HCT116 (cell line): ENCODE results near the gene WNK2. TPM values are rescaled to one million over a fixed set of nuclear protein-coding genes. Genes with fewer than 3 reads are reported as not detected.

Experiments used
- ATAC-seq: fragments of 200-7000 bp; cut with Tn5 transposase; 2 replicates; pipeline ENCODE4 v1.9.1; 2020; ENCODE audit warnings: mild to moderate bottlenecking, moderate library complexity
- BruUV-seq: library from RNA; stranded (reverse); fragments of 400-500 nt; replicated peaks from 2 replicates; lab custom pipeline; 2021; lab: Mats Ljungman, UMichigan
- CTCF ChIA-PET: fragments of 300-600 bp; sonication (Branson Sonifier 250); formaldehyde crosslinking; loops from one replicate; lab custom pipeline; 2021; ENCODE audit warnings: antibody characterized with exemption; lab: Charles Lee
- POLR2A ChIA-PET: fragments of 300-600, 350-600 bp; sonication (Branson Sonifier 250); formaldehyde crosslinking; loops from one replicate; lab custom pipeline; 2021; ENCODE audit warnings: antibody characterized with exemption; lab: Charles Lee
- RAD21 ChIA-PET, 2 experiments: fragments of 300-600 bp; sonication (Branson Sonifier 250); formaldehyde crosslinking; loops; one replicate each; lab custom pipeline; 2023; ENCODE audit warnings: low total read pairs in 2 of 2; ENCODE audit not compliant: uncharacterized antibody in 2 of 2, unreplicated experiment in 2 of 2, low non-redundant PET in 1 of 2; lab: Charles Lee
- DNase-seq: peaks from one replicate; pipeline ENCODE4 v3.0.0-alpha.2; 2010; ENCODE audit warnings: low read depth, low spot score
- H2AFZ ChIP-seq: fragments of 200-600 bp; shearing (Covaris generic), sonication (generic); 2 replicates; pipeline ENCODE4 v1.6.1; 2017; ENCODE audit warnings: low read depth, mixed run types, mixed read lengths, antibody characterized with exemption, low read length; ENCODE audit not compliant: poor library complexity, severe bottlenecking
- H3K27ac ChIP-seq: 2 replicates; pipeline ENCODE4 v1.5.1; 2012; ENCODE audit warnings: low read depth, low read length
- H3K27me3 ChIP-seq: fragments of 200-600 bp; sonication (generic); 2 replicates; pipeline ENCODE4 v1.6.1; 2016; ENCODE audit warnings: mixed run types, low read length, mixed read lengths; ENCODE audit not compliant: insufficient read depth
- H3K36me3 ChIP-seq, 2 experiments: fragments of 200-500 bp in 1 of 2; fragments of 200-600 bp in 1 of 2; sonication (Bioruptor generic) in 1 of 2; sonication (generic) in 1 of 2; 2 replicates each; pipeline versions ENCODE4 v1.5.1 to v1.6.1; 2014 to 2016; ENCODE audit warnings: low read length in 2 of 2, inconsistent platforms in 1 of 2, mixed read lengths in 1 of 2, mixed run types in 1 of 2; ENCODE audit not compliant: insufficient read depth in 2 of 2, control insufficient read depth in 1 of 2
- H3K4me1 ChIP-seq, 2 experiments: fragments of 200-600 bp in 1 of 2; sonication (generic) in 1 of 2; 2 replicates each; pipeline versions ENCODE4 v1.5.1 to v1.6.1; 2012 to 2017; ENCODE audit warnings: low read length in 2 of 2, inconsistent platforms in 1 of 2, mild to moderate bottlenecking in 1 of 2, mixed read lengths in 1 of 2, mixed run types in 1 of 2, moderate library complexity in 1 of 2; ENCODE audit not compliant: insufficient read depth in 2 of 2, control insufficient read depth in 1 of 2
- H3K4me2 ChIP-seq: fragments of 200-600 bp; sonication (generic); 2 replicates; pipeline ENCODE4 v1.6.1; 2017; ENCODE audit warnings: mixed run types, low read length, mixed read lengths
- H3K4me3 ChIP-seq, 2 experiments: fragments of 200-600 bp in 1 of 2; sonication (generic) in 1 of 2; replicated peaks in 1 of 2; 2 replicates each; pipeline ENCODE4 v1.5.1; 2011 to 2016; ENCODE audit warnings: low read length in 2 of 2, control low read depth in 1 of 2, low read depth in 1 of 2, mild to moderate bottlenecking in 1 of 2, mixed read lengths in 1 of 2, mixed run types in 1 of 2
- H3K79me2 ChIP-seq: fragments of 200-600 bp; sonication (generic); 2 replicates; pipeline ENCODE4 v1.6.1; 2017; ENCODE audit warnings: mild to moderate bottlenecking, mixed run types, low read length, moderate library complexity, mixed read lengths; ENCODE audit not compliant: insufficient read depth
- H3K9ac ChIP-seq: fragments of 200-600 bp; sonication (generic); 2 replicates; pipeline ENCODE4 v1.6.1; 2016; ENCODE audit warnings: low read length, mixed read lengths
- H3K9me2 ChIP-seq: fragments of 200-600 bp; sonication (generic), shearing (Covaris generic); 2 replicates; pipeline ENCODE4 v1.6.1; 2017; ENCODE audit warnings: mixed run types, mild to moderate bottlenecking, moderate library complexity; ENCODE audit not compliant: insufficient read depth
- H3K9me3 ChIP-seq, 2 experiments: fragments of 200-500 bp in 1 of 2; fragments of 200-600 bp in 1 of 2; sonication (Bioruptor generic) in 1 of 2; sonication (generic) in 1 of 2; 2 replicates each; pipeline ENCODE4 v1.6.1; 2014 to 2017; ENCODE audit warnings: low read length in 2 of 2, mixed read lengths in 2 of 2, inconsistent platforms in 1 of 2, low read depth in 1 of 2, mild to moderate bottlenecking in 1 of 2, mixed run types in 1 of 2, moderate library complexity in 1 of 2; ENCODE audit not compliant: control insufficient read depth in 1 of 2, insufficient read depth in 1 of 2
- H4K20me1 ChIP-seq: fragments of 200-600 bp; sonication (generic), shearing (Covaris generic); 2 replicates; pipeline ENCODE4 v1.6.1; 2017; ENCODE audit warnings: mixed run types, mild to moderate bottlenecking, moderate library complexity; ENCODE audit not compliant: insufficient read depth
- CBX3 ChIP-seq: IDR thresholded peaks from 2 replicates; pipeline ENCODE4 v1.6.1; 2012; ENCODE audit warnings: low read depth
- CEBPB ChIP-seq: IDR thresholded peaks from 2 replicates; pipeline ENCODE4 v1.6.1; 2012; ENCODE audit warnings: low read depth
- CTCF ChIP-seq, 3 experiments: fragments of 200-600 bp in 1 of 3; sonication (generic) in 1 of 3; IDR thresholded peaks in 2 of 3; conservative IDR thresholded peaks in 1 of 3; 2 replicates each; pipeline ENCODE4 v1.5.1; 2012 to 2017; ENCODE audit warnings: low read depth in 2 of 3, low read length in 2 of 3, antibody characterized with exemption in 1 of 3, borderline replicate concordance in 1 of 3, control low read depth in 1 of 3, mild to moderate bottlenecking in 1 of 3, mixed read lengths in 1 of 3, mixed run types in 1 of 3, moderate library complexity in 1 of 3; ENCODE audit not compliant: insufficient read depth in 1 of 3
- EGR1 ChIP-seq: IDR thresholded peaks from 2 replicates; pipeline ENCODE4 v1.6.1; 2012; ENCODE audit warnings: low read depth
- ELF1 ChIP-seq: IDR thresholded peaks from 2 replicates; pipeline ENCODE4 v1.6.1; 2012; ENCODE audit warnings: low read depth, borderline replicate concordance
- EZH2 ChIP-seq: fragments of 200-600 bp; sonication (generic); IDR thresholded peaks from 2 replicates; pipeline ENCODE4 v1.6.1; 2017; ENCODE audit warnings: antibody characterized with exemption, mixed run types
- EZH2phosphoT487 ChIP-seq: fragments of 200-600 bp; IDR thresholded peaks from 2 replicates; pipeline ENCODE4 v1.6.1; 2018; ENCODE audit warnings: antibody characterized with exemption, borderline replicate concordance
- FOSL1 ChIP-seq: IDR thresholded peaks from 2 replicates; pipeline ENCODE4 v1.6.1; 2012; ENCODE audit warnings: low read depth
- JUND ChIP-seq: IDR thresholded peaks from 2 replicates; pipeline ENCODE4 v1.6.1; 2012
- POLR2A ChIP-seq: IDR thresholded peaks from 2 replicates; pipeline ENCODE4 v1.7.0; 2011; ENCODE audit warnings: borderline replicate concordance; ENCODE audit not compliant: insufficient read depth, insufficient read length; ENCODE audit errors: extremely low read depth
- POLR2AphosphoS5 ChIP-seq: IDR thresholded peaks from 2 replicates; pipeline ENCODE4 v1.6.1; 2011; ENCODE audit warnings: mild to moderate bottlenecking, low read depth, low read length, moderate library complexity
- REST ChIP-seq: IDR thresholded peaks from 2 replicates; pipeline ENCODE4 v1.6.1; 2012; ENCODE audit warnings: low read depth
- SIN3A ChIP-seq: IDR thresholded peaks from 2 replicates; pipeline ENCODE4 v1.6.1; 2012; ENCODE audit warnings: low read depth
- SP1 ChIP-seq: IDR thresholded peaks from 2 replicates; pipeline ENCODE4 v1.6.1; 2012; ENCODE audit warnings: low read depth
- SRF ChIP-seq: IDR thresholded peaks from 2 replicates; pipeline ENCODE4 v1.6.1; 2012; ENCODE audit warnings: low read depth
- YY1 ChIP-seq: IDR thresholded peaks from 2 replicates; pipeline ENCODE4 v1.6.1; 2011; ENCODE audit warnings: low read length, low read depth, moderate library complexity, mild to moderate bottlenecking; ENCODE audit not compliant: insufficient replicate concordance; ENCODE audit errors: extremely low read depth
- ZBTB33 ChIP-seq: IDR thresholded peaks from 2 replicates; pipeline ENCODE4 v1.6.1; 2011; ENCODE audit warnings: mild to moderate bottlenecking, low read length, moderate library complexity; ENCODE audit not compliant: insufficient replicate concordance; ENCODE audit errors: extremely low read depth
- ZFX ChIP-seq: fragments of 450-650 bp; IDR thresholded peaks from 2 replicates; pipeline ENCODE4 v1.6.1; 2017
- ZNF274 ChIP-seq: fragments of 200-500 bp; sonication (Bioruptor generic); IDR thresholded peaks from 2 replicates; pipeline ENCODE4 v1.6.1; 2014; ENCODE audit warnings: mild to moderate bottlenecking, low read depth, low read length, inconsistent platforms
- intact Hi-C: fragments of 100-400 bp; cut with micrococcal nuclease; formaldehyde crosslinking; loops from 2 replicates; pipeline ENCODE4 v1.10.0; 2022
- total RNA-seq: library from RNA; stranded (reverse); gene quantifications from one replicate; pipeline ENCODE4 v1.2.1, GENCODE V29; 2021; ENCODE audit not compliant: unreplicated experiment

WNK2 gene
- total RNA-seq, 1 experiment from 2014 or later: 24.4 TPM

DNA sequence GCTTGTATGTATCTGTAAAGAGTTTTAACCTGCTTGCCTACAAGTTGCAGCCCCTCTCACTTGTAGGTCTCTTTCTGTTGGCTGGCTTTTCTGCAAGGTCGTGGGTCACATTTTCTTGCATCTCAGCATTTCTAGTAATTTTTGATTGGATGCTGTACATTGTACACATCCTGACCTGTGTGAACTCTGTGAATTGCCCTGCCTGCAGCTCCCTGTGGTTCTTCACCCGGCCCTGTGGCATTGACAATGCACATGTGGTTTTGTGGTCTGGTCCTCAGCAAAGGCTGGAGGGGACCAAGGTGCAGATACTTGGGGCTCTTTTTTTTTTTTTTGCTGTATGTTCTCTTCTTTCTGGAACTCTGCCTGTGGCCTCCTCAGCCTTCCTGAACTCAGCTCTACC lies 53.6 kb downstream of the WNK2 start:
- no peak overlapping the region for H3K4me3 ChIP-seq
- H4K20me1 ChIP-seq: no peaks in the 10 kb centered on the region
- H3K9me2 ChIP-seq: no peaks in the 10 kb centered on the region
- no peak for TF ChIP-seq POLR2A
- no peak for TF ChIP-seq POLR2AphosphoS5
- no peak for TF ChIP-seq CEBPB
- no peak for TF ChIP-seq SRF
- no peak for TF ChIP-seq ZNF274
- TF ChIP-seq YY1: no peak
- no peak for TF ChIP-seq ZBTB33
- TF ChIP-seq JUND: no peak
- TF ChIP-seq EZH2phosphoT487: no peak
- TF ChIP-seq EGR1: no peak
- TF ChIP-seq ELF1: no peak
- TF ChIP-seq SP1: no peak
- TF ChIP-seq SIN3A: no peak
- no peak for TF ChIP-seq CTCF (IDR thresholded peaks at IDR 0.05 in 2 of 3, conservative IDR thresholded peaks at IDR 0.05 in 1 of 3; ENCODE audit: borderline replicate concordance in 1 of 3, insufficient read depth in 1 of 3, low read depth in 2 of 3, low read length in 2 of 3)
- TF ChIP-seq EZH2: no peak
- TF ChIP-seq FOSL1: no peak
- TF ChIP-seq ZFX: no peak
- TF ChIP-seq CBX3: no peak
- no peak for TF ChIP-seq REST
- ChIA-PET RAD21 (no interaction called here), CTCF (no interaction called here), POLR2A (no interaction called here)
- no peaks in the 10 kb centered on the region for H3K27me3 ChIP-seq
- no peak for ATAC-seq
- no peak overlapping the region for H3K27ac ChIP-seq
- no peaks in the 10 kb centered on the region for H3K9me3 ChIP-seq
- no peak overlapping the region for H2AFZ ChIP-seq
- BruUV-seq: no TSS peak
- no peak overlapping the region for H3K4me2 ChIP-seq
- peaks cover 0 to 3% of the 10 kb centered on the region in 2 experiments; a peak in 2 of 4 replicates for H3K36me3 ChIP-seq
- intact Hi-C loops: no loop called here
- DNase-seq: no peak
- H3K4me1 ChIP-seq: peaks cover 8 to 10% of the 10 kb centered on the region in 2 experiments
- no peaks in the 10 kb centered on the region for H3K79me2 ChIP-seq
- H3K9ac ChIP-seq: no peak overlapping the region
